ENCODE data around the gene TSHR.

DNA sequence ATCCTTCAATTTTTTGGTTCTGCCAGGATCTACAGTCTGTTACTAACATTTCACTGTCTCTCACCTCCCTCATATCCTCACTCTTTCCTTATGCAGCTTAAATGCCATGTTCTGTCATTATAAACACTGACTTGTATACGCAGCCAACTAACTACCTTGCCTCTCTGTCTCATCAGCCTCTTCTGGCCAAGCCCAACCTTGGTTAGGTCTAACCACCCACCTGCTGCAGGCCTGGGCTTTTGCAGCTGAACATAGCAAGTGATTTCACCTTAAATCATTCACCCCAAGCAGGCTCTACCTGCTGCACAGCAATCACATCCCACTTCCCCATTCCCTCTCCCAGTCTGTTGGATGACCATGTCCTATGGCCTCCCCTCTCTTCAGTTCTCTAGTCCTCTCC is 173.8 kb downstream of the TSHR start:
- TF ChIP-seq PPARA (CRISPR knock-in tag; IDR thresholded peaks at IDR 0.05; ENCODE audit: borderline replicate concordance) (no peak), BACH2 (CRISPR knock-in tag; IDR thresholded peaks at IDR 0.05; ENCODE audit: borderline replicate concordance) (no peak)

Measured in SK-N-SH treated with all-trans-retinoic acid at 6 μM for 48 hours (cell line).